GM12801 (cell line): Measurements from ENCODE around the gene DDX31.

ENCODE experiments used
- TF ChIP-seq, protein P1 (sequence below): IDR thresholded peaks from one replicate; pipeline ENCODE4 v1.5.1; 2011; ENCODE audit warnings: control low read depth; ENCODE audit not compliant: insufficient read length; ENCODE audit errors: extremely low read depth

Gene DDX31

DNA sequence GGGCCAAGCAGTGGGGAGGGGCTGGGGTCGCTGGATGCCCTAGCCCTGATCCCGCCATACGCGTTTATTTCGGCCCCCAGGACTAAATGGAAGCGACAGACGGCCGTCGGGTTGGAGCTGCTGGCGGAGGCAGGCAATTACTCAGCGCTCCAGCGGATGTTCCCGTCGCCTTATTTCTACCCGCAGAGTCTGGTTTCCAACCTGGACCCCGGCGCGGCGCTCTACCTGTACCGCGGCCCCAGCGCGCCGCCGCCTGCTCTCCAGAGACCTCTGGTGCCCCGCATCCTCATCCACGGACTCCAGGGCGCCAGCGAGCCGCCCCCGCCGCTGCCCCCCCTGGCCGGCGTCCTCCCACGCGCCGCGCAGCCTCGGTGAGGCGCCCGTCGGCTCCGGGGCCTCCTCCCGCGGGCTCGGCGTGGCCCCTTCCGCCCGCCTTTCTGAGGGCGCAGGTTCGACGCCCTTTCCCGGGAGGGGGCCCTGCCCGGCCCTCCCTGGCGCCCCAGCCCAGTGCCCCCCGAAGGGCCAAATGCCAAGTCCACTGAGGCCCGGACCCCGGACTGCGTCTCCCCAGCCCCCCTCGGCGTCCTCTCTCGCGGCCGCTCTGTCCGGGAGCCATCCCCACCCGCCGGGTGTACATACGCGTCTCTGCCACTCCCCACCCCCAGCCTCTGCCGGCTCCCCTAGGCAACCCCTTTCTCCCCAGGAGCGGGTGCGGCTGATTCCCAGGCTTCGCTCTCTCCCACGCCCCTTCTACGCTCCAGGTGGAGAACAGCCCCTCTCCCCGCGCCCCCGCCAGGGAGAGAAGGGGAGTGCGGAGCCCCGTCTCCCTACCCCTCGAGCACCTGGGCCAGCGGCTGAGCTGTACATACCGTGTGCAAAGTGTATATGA is 80.4 kb downstream of the DDX31 start:
- TF ChIP-seq, protein P1, sequence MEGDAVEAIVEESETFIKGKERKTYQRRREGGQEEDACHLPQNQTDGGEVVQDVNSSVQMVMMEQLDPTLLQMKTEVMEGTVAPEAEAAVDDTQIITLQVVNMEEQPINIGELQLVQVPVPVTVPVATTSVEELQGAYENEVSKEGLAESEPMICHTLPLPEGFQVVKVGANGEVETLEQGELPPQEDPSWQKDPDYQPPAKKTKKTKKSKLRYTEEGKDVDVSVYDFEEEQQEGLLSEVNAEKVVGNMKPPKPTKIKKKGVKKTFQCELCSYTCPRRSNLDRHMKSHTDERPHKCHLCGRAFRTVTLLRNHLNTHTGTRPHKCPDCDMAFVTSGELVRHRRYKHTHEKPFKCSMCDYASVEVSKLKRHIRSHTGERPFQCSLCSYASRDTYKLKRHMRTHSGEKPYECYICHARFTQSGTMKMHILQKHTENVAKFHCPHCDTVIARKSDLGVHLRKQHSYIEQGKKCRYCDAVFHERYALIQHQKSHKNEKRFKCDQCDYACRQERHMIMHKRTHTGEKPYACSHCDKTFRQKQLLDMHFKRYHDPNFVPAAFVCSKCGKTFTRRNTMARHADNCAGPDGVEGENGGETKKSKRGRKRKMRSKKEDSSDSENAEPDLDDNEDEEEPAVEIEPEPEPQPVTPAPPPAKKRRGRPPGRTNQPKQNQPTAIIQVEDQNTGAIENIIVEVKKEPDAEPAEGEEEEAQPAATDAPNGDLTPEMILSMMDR, result no peak

DNA sequence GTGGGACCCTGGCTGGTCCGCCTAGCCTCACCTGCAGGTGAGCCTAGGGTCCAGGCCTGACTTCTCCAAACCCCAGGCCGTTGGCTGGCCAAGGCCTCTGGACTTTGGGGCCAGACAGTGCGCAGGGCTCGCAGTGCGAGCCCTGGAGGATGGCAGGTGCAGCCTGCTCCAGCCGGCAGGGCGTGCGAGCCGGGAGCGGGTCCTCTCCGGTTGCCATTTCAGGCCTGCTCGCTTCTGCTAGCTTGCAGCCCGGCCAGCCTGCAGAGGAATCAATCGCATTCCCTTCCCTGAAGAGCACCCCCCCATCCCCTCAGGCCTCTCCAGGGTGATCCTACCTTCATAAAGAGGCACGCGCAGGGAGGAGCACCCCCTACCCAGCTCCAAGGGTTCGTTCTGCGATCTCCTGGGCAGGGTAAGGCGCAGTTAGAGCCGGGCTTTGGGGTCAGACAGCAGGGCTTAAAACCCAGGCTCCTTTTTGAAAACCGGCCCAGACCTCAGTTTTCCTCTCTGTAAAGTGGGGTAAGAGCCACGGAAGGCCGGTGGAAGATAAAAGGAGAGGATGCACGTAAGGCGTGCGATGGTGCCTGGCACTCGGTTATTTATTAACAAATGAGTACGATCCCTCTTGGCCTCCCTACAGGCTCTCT is 81.2 kb downstream of the DDX31 start:
- TF ChIP-seq, protein P1, result no peak

DNA sequence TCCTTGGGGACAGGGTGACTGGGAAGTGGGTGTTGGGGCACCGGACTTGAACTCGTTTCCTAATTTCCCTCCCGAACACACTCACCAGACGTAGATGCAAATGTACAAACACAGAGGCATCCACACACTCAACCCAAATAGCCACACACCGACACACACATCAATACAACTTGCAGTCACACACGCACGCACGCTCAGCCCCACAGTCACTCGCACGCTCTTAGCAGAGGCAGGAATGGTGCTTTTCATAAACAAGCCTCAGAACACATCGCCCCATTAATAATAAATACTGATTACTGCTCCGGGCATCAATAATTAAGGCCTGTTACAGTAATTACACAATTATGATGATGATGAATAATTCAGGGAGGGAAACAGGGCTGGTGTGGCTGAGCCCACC is 81.7 kb downstream of the DDX31 start:
- TF ChIP-seq, protein P1, result no peak

DNA sequence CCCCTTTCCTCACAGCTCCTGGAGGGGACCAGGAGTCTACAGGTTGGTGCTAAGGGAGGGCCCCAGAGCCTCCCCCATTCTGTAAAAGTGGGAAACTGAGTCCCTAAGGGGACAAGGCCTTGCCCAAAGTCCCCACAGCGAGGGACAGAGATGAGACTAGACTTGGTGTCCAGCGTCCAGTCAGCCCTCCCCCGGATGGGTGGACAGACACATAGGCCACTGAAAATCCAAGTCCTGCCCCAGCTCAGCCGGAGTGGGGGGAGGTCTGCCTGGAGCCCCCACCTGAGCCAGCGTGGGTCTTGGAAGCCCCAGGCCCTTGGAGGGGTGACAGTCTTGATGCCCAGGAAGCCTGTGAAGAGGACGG is 82.2 kb downstream of the DDX31 start:
- TF ChIP-seq, protein P1, result no peak

DNA sequence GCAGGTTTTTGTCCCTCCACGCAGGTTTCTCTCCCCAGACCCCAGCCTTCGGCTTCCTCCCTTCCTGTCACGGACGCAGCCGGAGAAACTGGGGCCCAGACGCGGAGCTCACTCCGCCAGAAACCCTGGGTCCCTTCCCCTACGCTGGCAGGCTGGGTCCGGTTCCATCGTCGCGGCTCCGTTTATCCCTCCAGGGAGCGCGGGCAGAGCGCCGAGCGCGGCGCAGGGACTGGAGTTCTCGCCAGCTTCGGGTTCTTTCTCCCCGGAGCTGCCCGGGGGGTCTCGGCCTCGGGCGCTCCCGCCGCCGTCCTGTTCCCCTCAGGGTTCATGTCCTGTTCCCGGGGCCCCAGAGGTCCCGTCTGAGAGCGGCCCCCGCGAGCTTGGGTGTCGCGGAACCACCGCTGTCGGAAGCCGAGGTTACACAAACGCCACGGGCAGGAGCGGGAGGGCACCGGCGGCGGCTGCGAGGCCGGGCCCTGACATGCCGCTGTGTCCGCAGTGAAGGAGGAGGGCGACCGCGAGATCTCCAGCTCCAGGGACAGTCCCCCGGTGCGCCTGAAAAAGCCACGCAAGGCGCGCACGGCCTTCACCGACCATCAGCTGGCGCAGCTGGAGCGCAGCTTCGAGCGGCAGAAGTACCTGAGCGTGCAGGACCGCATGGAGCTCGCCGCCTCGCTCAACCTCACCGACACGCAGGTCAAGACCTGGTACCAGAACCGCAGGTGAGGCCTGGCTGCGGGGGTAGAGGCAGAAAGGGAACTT is 82.8 kb downstream of the DDX31 start:
- TF ChIP-seq, protein P1, result no peak

DNA sequence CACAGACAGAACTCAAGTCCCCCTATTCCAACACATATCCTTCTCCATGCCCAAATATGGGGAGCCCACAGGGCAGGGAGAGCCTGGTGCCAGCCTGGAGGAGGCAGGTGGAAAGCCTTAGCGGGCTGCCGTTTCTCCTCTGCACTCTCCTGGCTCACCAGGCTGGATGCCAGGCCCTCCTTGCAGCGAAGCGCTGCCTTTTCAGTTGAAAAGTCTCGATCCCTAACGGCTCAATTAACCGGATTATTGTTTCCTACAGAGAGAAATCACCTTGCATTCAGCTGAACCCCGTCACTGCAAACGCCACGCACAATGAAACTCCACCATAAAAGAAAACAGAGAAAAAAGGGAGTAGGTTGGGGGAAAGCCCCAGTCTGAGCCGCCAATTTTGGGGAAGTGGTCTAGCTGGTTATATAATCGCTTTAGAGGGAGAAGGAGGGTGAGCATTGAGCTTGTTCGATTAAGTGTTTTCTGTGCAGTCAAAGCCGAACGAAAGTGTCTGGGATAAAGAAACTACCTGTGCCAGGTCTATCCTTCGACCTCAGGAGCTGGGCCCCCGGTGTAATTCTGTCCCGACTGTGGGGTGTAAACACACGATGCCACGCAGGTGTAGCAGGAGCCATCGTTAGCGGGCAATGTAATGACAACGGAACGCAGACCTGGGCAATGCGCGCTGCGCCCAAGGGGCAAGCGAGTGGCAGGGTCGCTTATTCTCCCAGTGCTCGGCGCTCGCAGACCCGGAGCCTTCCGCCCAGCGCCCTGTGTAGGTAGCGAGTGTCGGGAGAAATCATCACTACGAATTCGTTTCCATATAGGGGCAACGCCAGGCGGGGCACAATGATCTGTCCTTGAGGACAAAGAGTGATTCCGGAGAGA is 83.6 kb downstream of the DDX31 start:
- TF ChIP-seq, protein P1, result no peak
